Measurements from ENCODE around the gene CRYBB2. TPM values are rescaled to one million over a fixed set of nuclear protein-coding genes. Genes with fewer than 3 reads are reported as not detected.

CRYBB2 gene
- total RNA-seq, 1 experiment from 2014 or later = not detected

GRCh38 chr22:25193548-25193947 lies 25.9 kb upstream of the CRYBB2 start:
- H3K4me3 ChIP-seq (ENCODE audit: low read depth, low read length, poor library complexity, severe bottlenecking) = no peak overlapping the region
- intact Hi-C loops (cut with micrococcal nuclease; ENCODE audit: unreplicated experiment) = no loop called here
- no peaks in the 10 kb centered on the region for H3K36me3 ChIP-seq (ENCODE audit: insufficient read depth, low read length, poor library complexity, severe bottlenecking)
- no peaks in the 10 kb centered on the region for H3K9me3 ChIP-seq (ENCODE audit: low read depth, low read length, poor library complexity, severe bottlenecking)
- BruUV-seq (replicated peaks) = no TSS peak
- no peaks in the 10 kb centered on the region for H3K4me1 ChIP-seq (ENCODE audit: insufficient read depth, low read length, poor library complexity, severe bottlenecking)
- TF ChIP-seq EZH2 (IDR thresholded peaks at IDR 0.05; ENCODE audit: borderline replicate concordance, low read depth, low read length, poor library complexity, severe bottlenecking) (no peak), CTCF (conservative IDR thresholded peaks at IDR 0.05; ENCODE audit: low read depth, low read length) (no peak)
- ChIA-PET CTCF (no interaction called here), POLR2A (ENCODE audit: low non-redundant PET) (no interaction called here)
- H3K27ac ChIP-seq (ENCODE audit: low read depth, low read length, poor library complexity, severe bottlenecking) = no peak overlapping the region
- DNase-seq (ENCODE audit: low spot score) = no peak
- no peaks in the 10 kb centered on the region for H3K27me3 ChIP-seq (replicated peaks; ENCODE audit: insufficient read depth, low read depth, low read length, poor library complexity)

- Histone ChIP-seq H3K27ac (ENCODE audit: low read depth, low read length, poor library complexity, severe bottlenecking) (no peak overlapping the region), H3K27me3 (replicated peaks; ENCODE audit: insufficient read depth, low read depth, low read length, poor library complexity) (no peaks in the 10 kb centered on the region), H3K36me3 (ENCODE audit: insufficient read depth, low read length, poor library complexity, severe bottlenecking) (no peaks in the 10 kb centered on the region), H3K4me1 (ENCODE audit: insufficient read depth, low read length, poor library complexity, severe bottlenecking) (no peaks in the 10 kb centered on the region), H3K4me3 (ENCODE audit: low read depth, low read length, poor library complexity, severe bottlenecking) (no peak overlapping the region), H3K9me3 (ENCODE audit: low read depth, low read length, poor library complexity, severe bottlenecking) (no peaks in the 10 kb centered on the region)
- POLR2A ChIA-PET (ENCODE audit: low non-redundant PET) = no interaction called here
- intact Hi-C loops (cut with micrococcal nuclease; ENCODE audit: unreplicated experiment) = no loop called here
- TF ChIP-seq EZH2 (IDR thresholded peaks at IDR 0.05; ENCODE audit: borderline replicate concordance, low read depth, low read length, poor library complexity, severe bottlenecking) = no peak
- no peak for TF ChIP-seq CTCF (conservative IDR thresholded peaks at IDR 0.05; ENCODE audit: low read depth, low read length)
- CTCF ChIA-PET = no interaction called here
- DNase-seq (ENCODE audit: low spot score) = no peak
- no TSS peak for BruUV-seq (replicated peaks)
These were observed 23.1 kb upstream of the CRYBB2 start for GRCh38 chr22:25196326-25196725.

- BruUV-seq (replicated peaks) = no TSS peak
- no peak overlapping the region for H3K4me3 ChIP-seq (ENCODE audit: low read depth, low read length, poor library complexity, severe bottlenecking)
- POLR2A ChIA-PET (ENCODE audit: low non-redundant PET) = no interaction called here
- intact Hi-C loops (cut with micrococcal nuclease; ENCODE audit: unreplicated experiment) = no loop called here
- no peak overlapping the region for H3K27ac ChIP-seq (ENCODE audit: low read depth, low read length, poor library complexity, severe bottlenecking)
- H3K36me3 ChIP-seq (ENCODE audit: insufficient read depth, low read length, poor library complexity, severe bottlenecking) = no peaks in the 10 kb centered on the region
- CTCF ChIA-PET = no interaction called here
- H3K27me3 ChIP-seq (replicated peaks; ENCODE audit: insufficient read depth, low read depth, low read length, poor library complexity) = no peaks in the 10 kb centered on the region
- no peaks in the 10 kb centered on the region for H3K4me1 ChIP-seq (ENCODE audit: insufficient read depth, low read length, poor library complexity, severe bottlenecking)
- no peak for DNase-seq (ENCODE audit: low spot score)
- TF ChIP-seq CTCF (conservative IDR thresholded peaks at IDR 0.05; ENCODE audit: low read depth, low read length) = no peak
- no peak for TF ChIP-seq EZH2 (IDR thresholded peaks at IDR 0.05; ENCODE audit: borderline replicate concordance, low read depth, low read length, poor library complexity, severe bottlenecking)
- no peaks in the 10 kb centered on the region for H3K9me3 ChIP-seq (ENCODE audit: low read depth, low read length, poor library complexity, severe bottlenecking)
These were observed 22.1 kb upstream of the CRYBB2 start for GRCh38 chr22:25197340-25197739.

Data from A673 (cell line).